DOHH2 (cell line): ENCODE measurements around the gene TCEA2.
A peak's percentile ranks its signal among the peaks of the same experiment; 100 is the strongest.

ENCODE experiments used
- H3F3A ChIP-seq: fragments of 200-600 bp; sonication (generic), shearing (Covaris generic); 2 replicates; pipeline ENCODE4 v1.6.0; 2016; ENCODE audit warnings: antibody characterized with exemption, mild to moderate bottlenecking; ENCODE audit not compliant: control insufficient read depth, insufficient read depth
- H3K27ac ChIP-seq: fragments of 200-600 bp; sonication (generic); 2 replicates; pipeline ENCODE4 v1.5.1; 2014; ENCODE audit warnings: low read depth, mild to moderate bottlenecking, low read length, moderate library complexity
- H3K27me3 ChIP-seq: fragments of 200-600 bp; sonication (generic); 2 replicates; pipeline ENCODE4 v1.6.1; 2014; ENCODE audit warnings: mild to moderate bottlenecking, low read length, mixed read lengths; ENCODE audit not compliant: control insufficient read depth
- H3K36me3 ChIP-seq: fragments of 200-600 bp; sonication (generic); 2 replicates; pipeline ENCODE4 v1.6.1; 2014; ENCODE audit warnings: mild to moderate bottlenecking, low read length, moderate library complexity, mixed read lengths; ENCODE audit not compliant: control insufficient read depth
- H3K4me1 ChIP-seq: fragments of 200-600 bp; sonication (generic); 2 replicates; pipeline ENCODE4 v1.6.1; 2014; ENCODE audit warnings: mild to moderate bottlenecking, low read length, mixed read lengths; ENCODE audit not compliant: control insufficient read depth
- H3K4me2 ChIP-seq: fragments of 200-600 bp; sonication (generic); 2 replicates; pipeline ENCODE4 v1.6.0; 2014; ENCODE audit warnings: mild to moderate bottlenecking, low read length, moderate library complexity
- H3K4me3 ChIP-seq: fragments of 200-600 bp; sonication (generic); 2 replicates; pipeline ENCODE4 v1.5.1; 2014; ENCODE audit warnings: mild to moderate bottlenecking, low read length, mixed read lengths
- H3K79me2 ChIP-seq: fragments of 200-600 bp; sonication (generic); 2 replicates; pipeline ENCODE4 v1.6.1; 2014; ENCODE audit warnings: mild to moderate bottlenecking, low read length, mixed read lengths; ENCODE audit not compliant: control insufficient read depth
- H3K9me2 ChIP-seq: fragments of 200-600 bp; sonication (generic); replicated peaks from 2 replicates; pipeline ENCODE4 v1.6.1; 2014; ENCODE audit warnings: mild to moderate bottlenecking, low read length, mixed read lengths; ENCODE audit not compliant: control insufficient read depth
- H3K9me3 ChIP-seq: fragments of 200-600 bp; sonication (generic); 2 replicates; pipeline ENCODE4 v1.6.1; 2014; ENCODE audit warnings: antibody characterized with exemption, low read length, mixed read lengths; ENCODE audit not compliant: control insufficient read depth, insufficient read depth
- H4K20me1 ChIP-seq: fragments of 200-600 bp; sonication (generic); 2 replicates; pipeline ENCODE4 v1.6.0; 2014; ENCODE audit warnings: low read depth, mild to moderate bottlenecking, antibody characterized with exemption, low read length, moderate library complexity; ENCODE audit not compliant: control insufficient read depth, insufficient read depth
- EZH2phosphoT487 ChIP-seq: fragments of 200-600 bp; sonication (generic); IDR thresholded peaks from 2 replicates; pipeline ENCODE4 v1.6.1; 2017; ENCODE audit warnings: borderline replicate concordance, mild to moderate bottlenecking, antibody characterized with exemption, low read length, moderate library complexity, mixed read lengths
- TF ChIP-seq, protein P1 (sequence below): fragments of 200-600 bp; sonication (generic); IDR thresholded peaks from one replicate; pipeline ENCODE4 v1.5.1; 2014; ENCODE audit warnings: antibody characterized with exemption, mild to moderate bottlenecking, low read depth, low read length; ENCODE audit not compliant: poor library complexity, severe bottlenecking

Gene TCEA2

DNA sequence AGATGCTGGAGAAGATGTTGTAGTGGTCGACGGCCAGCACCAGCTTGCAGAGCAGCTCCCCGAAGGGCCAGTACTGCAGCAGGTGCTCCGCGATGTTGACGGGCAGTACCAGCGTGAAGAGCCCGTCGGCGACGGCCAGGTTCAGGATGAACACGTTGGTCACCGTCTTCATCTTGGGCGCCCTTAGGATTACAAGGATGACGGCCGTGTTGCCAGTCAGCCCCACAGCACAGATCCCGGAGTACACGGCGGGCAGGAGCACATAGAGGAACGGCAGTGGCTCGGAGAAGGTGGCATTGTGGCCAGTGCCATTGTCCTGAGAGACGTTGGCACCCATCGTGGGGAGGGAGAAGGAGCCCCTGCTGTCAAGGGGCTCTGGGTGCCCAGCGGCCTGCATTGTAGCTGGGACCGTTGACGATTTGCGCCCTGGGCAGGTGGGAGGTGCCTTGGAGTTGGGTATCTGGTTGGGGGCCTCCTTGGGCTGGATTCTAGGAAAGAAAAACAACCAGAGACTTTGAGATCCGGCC lies 43.5 kb downstream of the TCEA2 start:
- Histone ChIP-seq H3K27me3 (peaks cover 24% of the 10 kb centered on the region), H3K4me3 (no peak overlapping the region), H3K9me2 (no peaks in the 10 kb centered on the region), H4K20me1 (0 out of 2 replicates have a peak, but pooled peaks cover 4% of the 10 kb centered on the region), H3K4me2 (no peak overlapping the region), H3K9me3 (no peaks in the 10 kb centered on the region), H3K79me2 (no peaks in the 10 kb centered on the region), H3K36me3 (no peaks in the 10 kb centered on the region), H3F3A (no peaks in the 10 kb centered on the region), H3K27ac (no peak overlapping the region), H3K4me1 (peaks cover 32% of the 10 kb centered on the region)
- TF ChIP-seq, protein P1, sequence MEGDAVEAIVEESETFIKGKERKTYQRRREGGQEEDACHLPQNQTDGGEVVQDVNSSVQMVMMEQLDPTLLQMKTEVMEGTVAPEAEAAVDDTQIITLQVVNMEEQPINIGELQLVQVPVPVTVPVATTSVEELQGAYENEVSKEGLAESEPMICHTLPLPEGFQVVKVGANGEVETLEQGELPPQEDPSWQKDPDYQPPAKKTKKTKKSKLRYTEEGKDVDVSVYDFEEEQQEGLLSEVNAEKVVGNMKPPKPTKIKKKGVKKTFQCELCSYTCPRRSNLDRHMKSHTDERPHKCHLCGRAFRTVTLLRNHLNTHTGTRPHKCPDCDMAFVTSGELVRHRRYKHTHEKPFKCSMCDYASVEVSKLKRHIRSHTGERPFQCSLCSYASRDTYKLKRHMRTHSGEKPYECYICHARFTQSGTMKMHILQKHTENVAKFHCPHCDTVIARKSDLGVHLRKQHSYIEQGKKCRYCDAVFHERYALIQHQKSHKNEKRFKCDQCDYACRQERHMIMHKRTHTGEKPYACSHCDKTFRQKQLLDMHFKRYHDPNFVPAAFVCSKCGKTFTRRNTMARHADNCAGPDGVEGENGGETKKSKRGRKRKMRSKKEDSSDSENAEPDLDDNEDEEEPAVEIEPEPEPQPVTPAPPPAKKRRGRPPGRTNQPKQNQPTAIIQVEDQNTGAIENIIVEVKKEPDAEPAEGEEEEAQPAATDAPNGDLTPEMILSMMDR, result no peak
- TF ChIP-seq EZH2phosphoT487, result no peak

DNA sequence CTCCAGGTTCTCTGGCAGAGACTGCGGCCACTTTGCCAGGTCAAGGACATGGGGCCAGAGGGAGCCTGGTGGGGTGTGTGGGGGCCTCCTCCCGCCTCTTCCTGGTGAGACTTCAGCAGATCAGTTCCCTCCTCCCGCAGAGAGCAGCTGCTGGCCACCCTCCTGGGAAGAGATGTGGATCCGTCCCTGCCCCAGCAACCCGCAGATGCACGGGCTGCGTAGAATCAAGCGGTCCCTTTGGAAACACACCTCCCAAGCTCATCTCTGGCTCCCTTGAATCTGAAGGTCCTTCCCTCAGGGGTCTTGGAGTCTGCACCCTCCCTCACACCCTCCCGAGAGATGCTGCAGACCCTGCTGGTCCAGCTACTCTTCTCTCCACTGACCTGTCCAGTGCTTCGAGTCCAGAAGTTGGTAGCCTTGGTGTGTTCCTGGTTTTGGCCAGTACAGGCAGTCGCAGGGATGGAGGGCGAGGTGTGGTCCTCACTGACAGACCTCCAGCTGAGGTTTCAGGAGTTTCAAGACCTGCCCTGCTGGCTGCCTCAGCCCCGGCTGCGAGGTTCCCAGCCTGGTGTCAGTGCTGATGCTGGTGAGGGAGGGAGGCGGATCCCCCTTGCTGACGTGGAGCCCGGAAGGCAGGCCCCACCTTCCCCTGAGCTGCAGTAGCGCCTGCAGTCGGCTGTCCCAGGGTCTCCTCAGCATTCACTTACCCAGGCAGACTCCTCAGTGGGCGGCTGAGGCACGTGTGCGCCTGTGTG lies 44.2 kb downstream of the TCEA2 start, which contains the start of gene NPBWR2:
TSS of gene NPBWR2 (minus strand) at position 585 of the 755 bp plus-strand sequence. CDS start 734 bp downstream, outside the sequence.
- Histone ChIP-seq H3K4me3 (no peak within 1 kb of the TSS), H3K4me2 (peak within 1 kb of the TSS; percentile 10), H3K36me3 (no peaks in the 10 kb centered on the region), H3K27me3 (peaks cover 23% of the 10 kb centered on the region), H3K9me3 (no peaks in the 10 kb centered on the region), H3K79me2 (no peaks in the 10 kb centered on the region), H3F3A (no peaks in the 10 kb centered on the region), H3K9me2 (no peaks in the 10 kb centered on the region), H4K20me1 (0 out of 2 replicates have a peak, but pooled peaks cover 4% of the 10 kb centered on the region), H3K4me1 (peaks cover 25% of the 10 kb centered on the region), H3K27ac (no peak within 1 kb of the TSS)
- no peak for TF ChIP-seq EZH2phosphoT487
- TF ChIP-seq, protein P1, result no peak

DNA sequence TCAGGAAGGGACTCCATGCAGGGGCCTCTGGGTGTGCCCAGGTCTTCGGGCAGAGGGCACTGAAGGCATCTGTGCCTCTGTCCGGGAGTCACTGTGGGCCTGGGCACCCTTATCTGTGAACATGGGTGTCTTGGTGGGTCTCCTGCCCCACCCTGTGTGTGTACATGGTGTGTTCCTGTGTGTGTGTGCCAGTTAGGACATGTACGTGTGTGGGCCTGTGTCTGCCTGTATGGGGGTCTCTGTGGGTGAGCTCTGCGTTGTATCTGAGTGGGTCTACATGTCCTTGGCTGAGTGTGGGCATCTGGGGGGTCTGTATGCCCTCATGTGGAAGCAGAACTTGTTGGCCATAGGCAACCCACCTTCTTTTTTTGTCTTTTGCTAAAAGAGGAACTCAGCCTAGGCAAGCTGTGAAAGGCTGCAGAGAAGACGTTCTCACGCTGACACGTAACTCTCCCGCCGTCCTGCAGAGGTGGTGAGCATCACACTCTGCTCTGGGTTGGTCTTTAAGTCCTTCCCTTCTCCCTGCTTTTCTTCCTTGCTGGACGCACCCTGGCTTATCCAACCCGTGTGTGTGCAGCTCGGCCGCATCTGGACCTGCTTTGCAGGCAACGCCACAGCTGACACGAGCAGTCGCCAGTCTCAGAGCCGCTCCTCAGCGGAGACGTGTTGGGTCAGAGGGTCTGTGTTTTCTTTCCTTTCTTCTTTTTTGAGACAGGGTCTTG lies 44.9 kb downstream of the TCEA2 start:
- H3K27me3 ChIP-seq, result peaks cover 20% of the 10 kb centered on the region
- TF ChIP-seq, protein P1, result no peak
- no peak for TF ChIP-seq EZH2phosphoT487
- 0 out of 2 replicates have a peak, but pooled peaks cover 4% of the 10 kb centered on the region for H4K20me1 ChIP-seq
- no peak overlapping the region for H3K4me3 ChIP-seq
- peak overlapping the region; percentile 10 for H3K4me2 ChIP-seq
- H3K4me1 ChIP-seq, result peaks cover 18% of the 10 kb centered on the region
- H3K27ac ChIP-seq, result no peak overlapping the region
- H3K36me3 ChIP-seq, result no peaks in the 10 kb centered on the region
- H3K9me2 ChIP-seq, result no peaks in the 10 kb centered on the region
- H3F3A ChIP-seq, result no peaks in the 10 kb centered on the region
- no peaks in the 10 kb centered on the region for H3K9me3 ChIP-seq
- no peaks in the 10 kb centered on the region for H3K79me2 ChIP-seq
